ENCODE results near the gene DDX1.

The DDX1 gene

GRCh38 chr2:15623481-15623796 is 31.8 kb downstream of the DDX1 start:
- Histone ChIP-seq H3K14ac (ENCODE audit: low read length) (no peak overlapping the region), H2BK5ac (ENCODE audit: low read depth, low read length, poor library complexity) (no peak overlapping the region), H3K4me1 (ENCODE audit: control insufficient read depth in 1 of 2, insufficient read depth in 2 of 2, low read length in 2 of 2) (no peaks in the 10 kb centered on the region), H3K79me1 (ENCODE audit: low read length) (no peaks in the 10 kb centered on the region), H3K18ac (ENCODE audit: low read length) (no peak overlapping the region), H4K12ac (ENCODE audit: low read depth, low read length) (no peak overlapping the region), H3K4me2 (ENCODE audit: low read length) (no peak overlapping the region), H3K4ac (ENCODE audit: low read depth, low read length) (no peak overlapping the region), H2BK12ac (ENCODE audit: low read length) (no peak overlapping the region), H3K79me2 (ENCODE audit: control insufficient read depth, insufficient read depth, low read length, poor library complexity) (no peaks in the 10 kb centered on the region), H3K27ac (ENCODE audit: low read depth, low read length) (no peak overlapping the region), H3K27me3 (ENCODE audit: insufficient read depth, low read length) (no peaks in the 10 kb centered on the region), H2BK120ac (ENCODE audit: insufficient read depth, low read length, poor library complexity) (no peak overlapping the region), H3K4me3 (ENCODE audit: low read depth, low read length) (no peak overlapping the region), H3K36me3 (ENCODE audit: control insufficient read depth in 1 of 2, insufficient read depth in 2 of 2, low read length in 2 of 2) (peaks cover 16 to 27% of the 10 kb centered on the region in 2 experiments), H4K8ac (ENCODE audit: low read depth, low read length) (no peak overlapping the region), H4K91ac (ENCODE audit: low read depth, low read length) (no peak overlapping the region), H2AFZ (ENCODE audit: insufficient read depth, low read length, poor library complexity) (no peak overlapping the region), H3K9me3 (ENCODE audit: insufficient read depth, low read depth, low read length) (no peaks in the 10 kb centered on the region), H3K9ac (ENCODE audit: low read length) (no peak overlapping the region), H2AK5ac (ENCODE audit: low read length) (no peak overlapping the region), H3K23ac (ENCODE audit: low read length) (no peak overlapping the region)
- DNase-seq: no peak
- no CpG with 5 or more reads among the region's 2 CpGs for WGBS (ENCODE audit: extremely low coverage, insufficient coverage, insufficient read length)

- H2AFZ ChIP-seq (ENCODE audit: insufficient read depth, low read length, poor library complexity): no peak overlapping the region
- H3K18ac ChIP-seq (ENCODE audit: low read length): no peak overlapping the region
- H3K14ac ChIP-seq (ENCODE audit: low read length): no peak overlapping the region
- H4K8ac ChIP-seq (ENCODE audit: low read depth, low read length): no peak overlapping the region
- H3K23ac ChIP-seq (ENCODE audit: low read length): no peak overlapping the region
- no peak overlapping the region for H2AK5ac ChIP-seq (ENCODE audit: low read length)
- no CpG with 5 or more reads among the region's 4 CpGs for WGBS (ENCODE audit: extremely low coverage, insufficient coverage, insufficient read length)
- H2BK12ac ChIP-seq (ENCODE audit: low read length): no peak overlapping the region
- no peak overlapping the region for H3K9ac ChIP-seq (ENCODE audit: low read length)
- no peaks in the 10 kb centered on the region for H3K27me3 ChIP-seq (ENCODE audit: insufficient read depth, low read length)
- H3K4me2 ChIP-seq (ENCODE audit: low read length): no peak overlapping the region
- H3K79me2 ChIP-seq (ENCODE audit: control insufficient read depth, insufficient read depth, low read length, poor library complexity): no peaks in the 10 kb centered on the region
- DNase-seq: no peak
- no peak overlapping the region for H2BK5ac ChIP-seq (ENCODE audit: low read depth, low read length, poor library complexity)
- peaks cover 10 to 21% of the 10 kb centered on the region in 2 experiments for H3K36me3 ChIP-seq (ENCODE audit: control insufficient read depth in 1 of 2, insufficient read depth in 2 of 2, low read length in 2 of 2)
- H3K27ac ChIP-seq (ENCODE audit: low read depth, low read length): no peak overlapping the region
- H3K9me3 ChIP-seq (ENCODE audit: insufficient read depth, low read depth, low read length): no peaks in the 10 kb centered on the region
- no peak overlapping the region for H2BK120ac ChIP-seq (ENCODE audit: insufficient read depth, low read length, poor library complexity)
- H3K79me1 ChIP-seq (ENCODE audit: low read length): no peaks in the 10 kb centered on the region
- no peak overlapping the region for H3K4me3 ChIP-seq (ENCODE audit: low read depth, low read length)
- no peak overlapping the region for H4K91ac ChIP-seq (ENCODE audit: low read depth, low read length)
- no peaks in the 10 kb centered on the region for H3K4me1 ChIP-seq (ENCODE audit: control insufficient read depth in 1 of 2, insufficient read depth in 2 of 2, low read length in 2 of 2)
- H3K4ac ChIP-seq (ENCODE audit: low read depth, low read length): no peak overlapping the region
- H4K12ac ChIP-seq (ENCODE audit: low read depth, low read length): no peak overlapping the region
These were observed 32.4 kb downstream of the DDX1 start for GRCh38 chr2:15623898-15624541.

- H3K27me3 ChIP-seq (ENCODE audit: insufficient read depth, low read length): no peaks in the 10 kb centered on the region
- no peak for DNase-seq
- H3K4me1 ChIP-seq (ENCODE audit: control insufficient read depth in 1 of 2, insufficient read depth in 2 of 2, low read length in 2 of 2): no peaks in the 10 kb centered on the region
- no peaks in the 10 kb centered on the region for H3K79me2 ChIP-seq (ENCODE audit: control insufficient read depth, insufficient read depth, low read length, poor library complexity)
- no peak overlapping the region for H2AFZ ChIP-seq (ENCODE audit: insufficient read depth, low read length, poor library complexity)
- H3K79me1 ChIP-seq (ENCODE audit: low read length): no peaks in the 10 kb centered on the region
- no peaks in the 10 kb centered on the region for H3K9me3 ChIP-seq (ENCODE audit: insufficient read depth, low read depth, low read length)
- H3K27ac ChIP-seq (ENCODE audit: low read depth, low read length): no peak overlapping the region
- H4K12ac ChIP-seq (ENCODE audit: low read depth, low read length): no peak overlapping the region
- H2BK5ac ChIP-seq (ENCODE audit: low read depth, low read length, poor library complexity): no peak overlapping the region
- H4K91ac ChIP-seq (ENCODE audit: low read depth, low read length): no peak overlapping the region
- H3K4ac ChIP-seq (ENCODE audit: low read depth, low read length): no peak overlapping the region
- no peak overlapping the region for H3K4me2 ChIP-seq (ENCODE audit: low read length)
- H4K8ac ChIP-seq (ENCODE audit: low read depth, low read length): no peak overlapping the region
- H3K18ac ChIP-seq (ENCODE audit: low read length): no peak overlapping the region
- no peak overlapping the region for H3K4me3 ChIP-seq (ENCODE audit: low read depth, low read length)
- no peak overlapping the region for H3K14ac ChIP-seq (ENCODE audit: low read length)
- H3K23ac ChIP-seq (ENCODE audit: low read length): no peak overlapping the region
- no peak overlapping the region for H2AK5ac ChIP-seq (ENCODE audit: low read length)
- no peak overlapping the region for H2BK120ac ChIP-seq (ENCODE audit: insufficient read depth, low read length, poor library complexity)
- H3K9ac ChIP-seq (ENCODE audit: low read length): no peak overlapping the region
- H3K36me3 ChIP-seq (ENCODE audit: control insufficient read depth in 1 of 2, insufficient read depth in 2 of 2, low read length in 2 of 2): peaks cover 6 to 18% of the 10 kb centered on the region in 2 experiments
- H2BK12ac ChIP-seq (ENCODE audit: low read length): no peak overlapping the region
These were observed 33.2 kb downstream of the DDX1 start for GRCh38 chr2:15624903-15625302.

- H3K79me2 ChIP-seq (ENCODE audit: control insufficient read depth, insufficient read depth, low read length, poor library complexity): no peaks in the 10 kb centered on the region
- no peak for DNase-seq
- no peak overlapping the region for H3K9ac ChIP-seq (ENCODE audit: low read length)
- no peak overlapping the region for H2AFZ ChIP-seq (ENCODE audit: insufficient read depth, low read length, poor library complexity)
- H3K18ac ChIP-seq (ENCODE audit: low read length): no peak overlapping the region
- no peaks in the 10 kb centered on the region for H3K4me1 ChIP-seq (ENCODE audit: control insufficient read depth in 1 of 2, insufficient read depth in 2 of 2, low read length in 2 of 2)
- H3K27ac ChIP-seq (ENCODE audit: low read depth, low read length): no peak overlapping the region
- no peaks in the 10 kb centered on the region for H3K9me3 ChIP-seq (ENCODE audit: insufficient read depth, low read depth, low read length)
- H2AK5ac ChIP-seq (ENCODE audit: low read length): no peak overlapping the region
- H3K27me3 ChIP-seq (ENCODE audit: insufficient read depth, low read length): no peaks in the 10 kb centered on the region
- WGBS (ENCODE audit: extremely low coverage, insufficient coverage, insufficient read length): no CpG with 5 or more reads among the region's 3 CpGs
- H3K4ac ChIP-seq (ENCODE audit: low read depth, low read length): no peak overlapping the region
- H2BK120ac ChIP-seq (ENCODE audit: insufficient read depth, low read length, poor library complexity): no peak overlapping the region
- H3K36me3 ChIP-seq (ENCODE audit: control insufficient read depth in 1 of 2, insufficient read depth in 2 of 2, low read length in 2 of 2): peaks cover 6 to 20% of the 10 kb centered on the region in 2 experiments
- no peak overlapping the region for H4K12ac ChIP-seq (ENCODE audit: low read depth, low read length)
- no peak overlapping the region for H3K4me3 ChIP-seq (ENCODE audit: low read depth, low read length)
- H3K79me1 ChIP-seq (ENCODE audit: low read length): no peaks in the 10 kb centered on the region
- H4K91ac ChIP-seq (ENCODE audit: low read depth, low read length): no peak overlapping the region
- no peak overlapping the region for H3K23ac ChIP-seq (ENCODE audit: low read length)
- H3K14ac ChIP-seq (ENCODE audit: low read length): no peak overlapping the region
- H2BK12ac ChIP-seq (ENCODE audit: low read length): no peak overlapping the region
- H2BK5ac ChIP-seq (ENCODE audit: low read depth, low read length, poor library complexity): no peak overlapping the region
- H4K8ac ChIP-seq (ENCODE audit: low read depth, low read length): no peak overlapping the region
- no peak overlapping the region for H3K4me2 ChIP-seq (ENCODE audit: low read length)
These were observed 33.8 kb downstream of the DDX1 start for GRCh38 chr2:15625344-15626036.

Data from trophoblast cell (in vitro differentiated cells and primary cell).